OCI-LY1 (cell line): ENCODE data around the gene NT5DC1.

Source experiments
- CTCF ChIP-seq: fragments of 200-600 bp; sonication (generic), shearing (Covaris generic); IDR thresholded peaks from 2 replicates; pipeline ENCODE4 v1.5.1; 2017; ENCODE audit warnings: mild to moderate bottlenecking, antibody characterized with exemption, low read length, moderate library complexity, mixed read lengths
- EZH2 ChIP-seq: fragments of 200-600 bp; sonication (generic), shearing (Covaris generic); IDR thresholded peaks from 2 replicates; pipeline ENCODE4 v1.8.0; 2017; ENCODE audit warnings: borderline replicate concordance, mixed run types, mild to moderate bottlenecking, antibody characterized with exemption, low read length, moderate library complexity, mixed read lengths

GRCh38 chr6:116111552-116112528, 11.2 kb downstream of the NT5DC1 start:
- no peak for TF ChIP-seq EZH2
- TF ChIP-seq CTCF: peak; percentile 81
